Measurements from ENCODE around the gene HOXC4.
"Not testable (repeated sequence)": the region's sequence is repeated elsewhere in the genome, so short reads cannot be mapped to it uniquely, and the experiment has no call there.

- not testable (repeated sequence) for TF ChIP-seq TAF1 (conservative IDR thresholded peaks at IDR 0.05); YY1 (IDR thresholded peaks at IDR 0.05); ATF3 (IDR thresholded peaks at IDR 0.05); ZBTB33 (IDR thresholded peaks at IDR 0.05); RAD21 (IDR thresholded peaks at IDR 0.05); GABPA (IDR thresholded peaks at IDR 0.05 in 1 of 2, conservative IDR thresholded peaks at IDR 0.05 in 1 of 2); EGR1 (IDR thresholded peaks at IDR 0.05; ENCODE audit: low read depth in 2 of 2); FOXA1 (IDR thresholded peaks at IDR 0.05)
- TF ChIP-seq, protein P1, sequence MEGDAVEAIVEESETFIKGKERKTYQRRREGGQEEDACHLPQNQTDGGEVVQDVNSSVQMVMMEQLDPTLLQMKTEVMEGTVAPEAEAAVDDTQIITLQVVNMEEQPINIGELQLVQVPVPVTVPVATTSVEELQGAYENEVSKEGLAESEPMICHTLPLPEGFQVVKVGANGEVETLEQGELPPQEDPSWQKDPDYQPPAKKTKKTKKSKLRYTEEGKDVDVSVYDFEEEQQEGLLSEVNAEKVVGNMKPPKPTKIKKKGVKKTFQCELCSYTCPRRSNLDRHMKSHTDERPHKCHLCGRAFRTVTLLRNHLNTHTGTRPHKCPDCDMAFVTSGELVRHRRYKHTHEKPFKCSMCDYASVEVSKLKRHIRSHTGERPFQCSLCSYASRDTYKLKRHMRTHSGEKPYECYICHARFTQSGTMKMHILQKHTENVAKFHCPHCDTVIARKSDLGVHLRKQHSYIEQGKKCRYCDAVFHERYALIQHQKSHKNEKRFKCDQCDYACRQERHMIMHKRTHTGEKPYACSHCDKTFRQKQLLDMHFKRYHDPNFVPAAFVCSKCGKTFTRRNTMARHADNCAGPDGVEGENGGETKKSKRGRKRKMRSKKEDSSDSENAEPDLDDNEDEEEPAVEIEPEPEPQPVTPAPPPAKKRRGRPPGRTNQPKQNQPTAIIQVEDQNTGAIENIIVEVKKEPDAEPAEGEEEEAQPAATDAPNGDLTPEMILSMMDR (IDR thresholded peaks at IDR 0.05; ENCODE audit: low read depth, low read length, missing input control): not testable (repeated sequence)
- TF ChIP-seq, protein P2, sequence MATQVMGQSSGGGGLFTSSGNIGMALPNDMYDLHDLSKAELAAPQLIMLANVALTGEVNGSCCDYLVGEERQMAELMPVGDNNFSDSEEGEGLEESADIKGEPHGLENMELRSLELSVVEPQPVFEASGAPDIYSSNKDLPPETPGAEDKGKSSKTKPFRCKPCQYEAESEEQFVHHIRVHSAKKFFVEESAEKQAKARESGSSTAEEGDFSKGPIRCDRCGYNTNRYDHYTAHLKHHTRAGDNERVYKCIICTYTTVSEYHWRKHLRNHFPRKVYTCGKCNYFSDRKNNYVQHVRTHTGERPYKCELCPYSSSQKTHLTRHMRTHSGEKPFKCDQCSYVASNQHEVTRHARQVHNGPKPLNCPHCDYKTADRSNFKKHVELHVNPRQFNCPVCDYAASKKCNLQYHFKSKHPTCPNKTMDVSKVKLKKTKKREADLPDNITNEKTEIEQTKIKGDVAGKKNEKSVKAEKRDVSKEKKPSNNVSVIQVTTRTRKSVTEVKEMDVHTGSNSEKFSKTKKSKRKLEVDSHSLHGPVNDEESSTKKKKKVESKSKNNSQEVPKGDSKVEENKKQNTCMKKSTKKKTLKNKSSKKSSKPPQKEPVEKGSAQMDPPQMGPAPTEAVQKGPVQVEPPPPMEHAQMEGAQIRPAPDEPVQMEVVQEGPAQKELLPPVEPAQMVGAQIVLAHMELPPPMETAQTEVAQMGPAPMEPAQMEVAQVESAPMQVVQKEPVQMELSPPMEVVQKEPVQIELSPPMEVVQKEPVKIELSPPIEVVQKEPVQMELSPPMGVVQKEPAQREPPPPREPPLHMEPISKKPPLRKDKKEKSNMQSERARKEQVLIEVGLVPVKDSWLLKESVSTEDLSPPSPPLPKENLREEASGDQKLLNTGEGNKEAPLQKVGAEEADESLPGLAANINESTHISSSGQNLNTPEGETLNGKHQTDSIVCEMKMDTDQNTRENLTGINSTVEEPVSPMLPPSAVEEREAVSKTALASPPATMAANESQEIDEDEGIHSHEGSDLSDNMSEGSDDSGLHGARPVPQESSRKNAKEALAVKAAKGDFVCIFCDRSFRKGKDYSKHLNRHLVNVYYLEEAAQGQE (IDR thresholded peaks at IDR 0.05): not testable (repeated sequence)
- TF ChIP-seq, protein P3, sequence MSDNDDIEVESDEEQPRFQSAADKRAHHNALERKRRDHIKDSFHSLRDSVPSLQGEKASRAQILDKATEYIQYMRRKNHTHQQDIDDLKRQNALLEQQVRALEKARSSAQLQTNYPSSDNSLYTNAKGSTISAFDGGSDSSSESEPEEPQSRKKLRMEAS (IDR thresholded peaks at IDR 0.05): not testable (repeated sequence)
Measured at GRCh38 chr12:54100588-54100987, 47.0 kb downstream of the HOXC4 start.
